Measurements from ENCODE around the gene GPATCH3.

The GPATCH3 gene

DNA sequence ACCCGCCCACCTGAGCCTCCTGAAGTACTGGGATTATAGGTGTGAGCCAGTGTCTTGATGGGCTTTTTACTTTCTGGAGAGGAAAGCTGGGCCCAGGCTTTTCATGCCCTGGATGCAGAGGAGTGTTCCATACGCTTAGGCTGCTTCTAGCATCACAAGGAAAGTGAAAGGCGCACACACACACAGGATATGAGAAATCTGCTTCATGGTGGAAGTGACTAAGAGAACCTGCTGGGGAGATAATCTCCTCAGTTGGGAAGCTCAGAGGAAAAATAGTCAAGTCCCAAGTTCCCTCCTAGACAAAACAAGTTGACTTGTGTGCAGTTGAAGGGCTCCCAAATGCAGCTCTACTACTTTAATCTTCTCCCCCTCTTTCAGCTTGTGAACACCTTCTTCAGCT, 23.4 kb upstream of the GPATCH3 start:
- H4K20me1 ChIP-seq (ENCODE audit: insufficient read depth, low read length, poor library complexity, severe bottlenecking) = peaks cover 35% of the 10 kb centered on the region
- peaks cover 27% of the 10 kb centered on the region; the same call in 1 of the 2 replicates for H3K36me3 ChIP-seq (ENCODE audit: insufficient read depth, low read length)
- no peak overlapping the region for H2AFZ ChIP-seq (ENCODE audit: low read length)
- peaks cover 56% of the 10 kb centered on the region for H3K79me2 ChIP-seq (ENCODE audit: insufficient read depth, low read length)
- peak overlapping the region; percentile 99 for H3K4me2 ChIP-seq (ENCODE audit: low read depth, low read length, poor library complexity, severe bottlenecking)
- no peaks in the 10 kb centered on the region for H3K9me2 ChIP-seq (replicated peaks; ENCODE audit: low read depth, low read length)
- no peaks in the 10 kb centered on the region for H3F3A ChIP-seq (ENCODE audit: low read depth)
- TF ChIP-seq EZH2phosphoT487 (IDR thresholded peaks at IDR 0.05; ENCODE audit: borderline replicate concordance) (no peak), CTCF (conservative IDR thresholded peaks at IDR 0.05; ENCODE audit: low read length) (no peak)
- H3K9me3 ChIP-seq (ENCODE audit: insufficient read depth, low read depth, low read length) = no peaks in the 10 kb centered on the region
- peaks cover 40% of the 10 kb centered on the region for H3K4me1 ChIP-seq (ENCODE audit: insufficient read depth, low read length, poor library complexity, severe bottlenecking)
- no peaks in the 10 kb centered on the region for H3K27me3 ChIP-seq (ENCODE audit: insufficient read depth, low read length, poor library complexity, severe bottlenecking)
- H3K4me3 ChIP-seq (ENCODE audit: low read length, poor library complexity, severe bottlenecking) = peak overlapping the region; percentile 92
- peak overlapping the region; percentile 92 for H3K9ac ChIP-seq (ENCODE audit: low read depth, low read length, poor library complexity, severe bottlenecking)

DNA sequence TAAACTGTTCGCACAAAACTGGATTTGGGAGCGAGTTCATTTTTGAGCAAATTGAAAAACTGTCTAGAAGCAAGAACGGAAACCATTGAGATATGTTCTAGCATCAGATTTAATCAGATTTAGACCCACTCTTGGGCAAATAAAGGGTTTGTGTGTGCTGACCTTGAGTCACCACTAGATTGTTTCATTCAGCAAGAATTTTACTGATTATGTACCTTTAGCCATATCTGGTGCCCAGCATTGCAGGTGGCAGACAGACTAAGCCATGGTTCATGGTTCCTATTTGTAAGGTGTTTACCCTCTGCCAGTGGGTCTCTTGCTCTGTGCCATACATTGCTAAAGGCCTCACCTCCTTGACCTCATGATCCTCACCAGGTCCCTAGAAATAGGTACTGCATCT, 22.6 kb upstream of the GPATCH3 start:
- Histone ChIP-seq H4K20me1 (ENCODE audit: insufficient read depth, low read length, poor library complexity, severe bottlenecking) (peaks cover 31% of the 10 kb centered on the region), H3K4me2 (ENCODE audit: low read depth, low read length, poor library complexity, severe bottlenecking) (peak overlapping the region; percentile 99), H3K79me2 (ENCODE audit: insufficient read depth, low read length) (peaks cover 48% of the 10 kb centered on the region), H3K9me2 (replicated peaks; ENCODE audit: low read depth, low read length) (no peaks in the 10 kb centered on the region), H3K9ac (ENCODE audit: low read depth, low read length, poor library complexity, severe bottlenecking) (peak overlapping the region; percentile 92), H2AFZ (ENCODE audit: low read length) (no peak overlapping the region), H3K36me3 (ENCODE audit: insufficient read depth, low read length) (peaks cover 19% of the 10 kb centered on the region; the same call in 1 of the 2 replicates), H3K9me3 (ENCODE audit: insufficient read depth, low read depth, low read length) (no peaks in the 10 kb centered on the region), H3F3A (ENCODE audit: low read depth) (no peaks in the 10 kb centered on the region), H3K27me3 (ENCODE audit: insufficient read depth, low read length, poor library complexity, severe bottlenecking) (no peaks in the 10 kb centered on the region), H3K4me1 (ENCODE audit: insufficient read depth, low read length, poor library complexity, severe bottlenecking) (peaks cover 40% of the 10 kb centered on the region), H3K4me3 (ENCODE audit: low read length, poor library complexity, severe bottlenecking) (peak overlapping the region; percentile 92)
- TF ChIP-seq EZH2phosphoT487 (IDR thresholded peaks at IDR 0.05; ENCODE audit: borderline replicate concordance) (no peak), CTCF (conservative IDR thresholded peaks at IDR 0.05; ENCODE audit: low read length) (no peak)

GRCh38 chr1:26922431-26922729, 22.1 kb upstream of the GPATCH3 start:
- Histone ChIP-seq H3K36me3 (ENCODE audit: insufficient read depth, low read length) (peaks cover 14% of the 10 kb centered on the region; the same call in 1 of the 2 replicates), H3F3A (ENCODE audit: low read depth) (no peaks in the 10 kb centered on the region), H3K4me2 (ENCODE audit: low read depth, low read length, poor library complexity, severe bottlenecking) (peak overlapping the region; percentile 99), H3K9me3 (ENCODE audit: insufficient read depth, low read depth, low read length) (no peaks in the 10 kb centered on the region), H3K79me2 (ENCODE audit: insufficient read depth, low read length) (peaks cover 44% of the 10 kb centered on the region), H3K4me3 (ENCODE audit: low read length, poor library complexity, severe bottlenecking) (peak overlapping the region; percentile 92), H3K9me2 (replicated peaks; ENCODE audit: low read depth, low read length) (no peaks in the 10 kb centered on the region), H3K9ac (ENCODE audit: low read depth, low read length, poor library complexity, severe bottlenecking) (peak overlapping the region; percentile 92), H3K4me1 (ENCODE audit: insufficient read depth, low read length, poor library complexity, severe bottlenecking) (peaks cover 40% of the 10 kb centered on the region), H3K27me3 (ENCODE audit: insufficient read depth, low read length, poor library complexity, severe bottlenecking) (no peaks in the 10 kb centered on the region), H2AFZ (ENCODE audit: low read length) (no peak overlapping the region), H4K20me1 (ENCODE audit: insufficient read depth, low read length, poor library complexity, severe bottlenecking) (peaks cover 31% of the 10 kb centered on the region)
- TF ChIP-seq CTCF (conservative IDR thresholded peaks at IDR 0.05; ENCODE audit: low read length) (no peak), EZH2phosphoT487 (IDR thresholded peaks at IDR 0.05; ENCODE audit: borderline replicate concordance) (no peak)
